Uterus (tissue), 4 donors: ENCODE results near the gene WSCD1. TPM values are rescaled to one million over a fixed set of nuclear protein-coding genes. Genes with fewer than 3 reads are reported as not detected.

Experiments used
- DNase-seq, 2 donors: peaks; one replicate each; pipeline ENCODE4 v3.0.0-alpha.2; 2019 to 2020
- H3K27ac ChIP-seq, 2 donors: fragments of 200-600 bp; sonication (generic); 1 replicate in 1 of 2; 2 replicates in 1 of 2; pipeline ENCODE4 v1.5.1; 2016 to 2018
- H3K27me3 ChIP-seq, 2 donors: fragments of 200-600 bp; sonication (generic); one replicate each; pipeline ENCODE4 v1.5.1; 2018 to 2019; ENCODE audit warnings: control low read depth in 1 of 2
- H3K36me3 ChIP-seq, 2 donors: fragments of 200-600 bp; sonication (generic); one replicate each; pipeline ENCODE4 v1.5.1; 2019; ENCODE audit warnings: control low read depth in 1 of 2
- H3K4me1 ChIP-seq, 2 donors: fragments of 200-600 bp; sonication (generic); one replicate each; pipeline ENCODE4 v1.5.1; 2018 to 2019; ENCODE audit warnings: control low read depth in 1 of 2
- H3K4me3 ChIP-seq, 2 donors: fragments of 200-600 bp; sonication (generic); 1 replicate in 1 of 2; 2 replicates in 1 of 2; pipeline ENCODE4 v1.5.1; 2018 to 2019; ENCODE audit warnings: mild to moderate bottlenecking in 1 of 2
- H3K9me3 ChIP-seq, 2 donors: fragments of 200-600 bp; sonication (generic); one replicate each; pipeline ENCODE4 v1.5.1; 2019; ENCODE audit warnings: control low read depth in 1 of 2
- CTCF ChIP-seq, 4 experiments: fragments of 200-600 bp in 2 of 4; fragments of 450-650 bp in 2 of 4; sonication (generic) in 2 of 4; IDR thresholded peaks; one replicate each; pipeline ENCODE4 v1.5.1; 2016 to 2019; ENCODE audit warnings: antibody characterized with exemption in 4 of 4, mild to moderate bottlenecking in 2 of 4, moderate library complexity in 1 of 4
- POLR2A ChIP-seq, 2 donors: fragments of 450-650 bp; IDR thresholded peaks; one replicate each; pipeline ENCODE4 v1.6.1; 2016; ENCODE audit warnings: antibody characterized with exemption in 2 of 2, mild to moderate bottlenecking in 1 of 2, moderate library complexity in 1 of 2
- intact Hi-C: fragments of 100-400 bp; cut with DNase I; formaldehyde crosslinking; loops from one replicate; pipeline ENCODE4 v1.15.1; 2023; ENCODE audit warnings: low total_unique reads
- total RNA-seq, 4 donors: library from RNA; depleted of rRNA in 3 of 4; stranded (reverse); fragments of >200 nt in 3 of 4; gene quantifications; one replicate each; pipeline versions ENCODE4 v1.1.0 to v1.2.4, GENCODE V29; 2014 to 2023
- donor health status: DM: yes; HTN: yes; CAD: no.

Gene WSCD1
- total RNA-seq, 4 donors from 2014 or later: 3.8 to 12.7 (median 6.6) TPM

GRCh38 chr17:6077752-6078151 lies 7.6 kb downstream of the WSCD1 start:
- Histone ChIP-seq H3K4me3 (no peak overlapping the region), H3K9me3 (no peaks in the 10 kb centered on the region), H3K36me3 (no peaks in the 10 kb centered on the region), H3K27me3 (no peaks in the 10 kb centered on the region), H3K4me1 (no peaks in the 10 kb centered on the region), H3K27ac (no peak overlapping the region)
- DNase-seq: no peak
- TF ChIP-seq CTCF (IDR thresholded peaks at IDR 0.05): no peak
- TF ChIP-seq POLR2A (IDR thresholded peaks at IDR 0.05): no peak
- intact Hi-C loops: no loop called here

- TF ChIP-seq CTCF (IDR thresholded peaks at IDR 0.05) (no peak), POLR2A (IDR thresholded peaks at IDR 0.05) (no peak)
- no peaks in the 10 kb centered on the region for H3K4me1 ChIP-seq
- H3K9me3 ChIP-seq: no peaks in the 10 kb centered on the region
- H3K36me3 ChIP-seq: no peaks in the 10 kb centered on the region
- no peak overlapping the region for H3K4me3 ChIP-seq
- intact Hi-C loops: no loop called here
- H3K27me3 ChIP-seq: no peaks in the 10 kb centered on the region
- no peak for DNase-seq
- H3K27ac ChIP-seq: no peak overlapping the region
These were observed 8.3 kb downstream of the WSCD1 start for GRCh38 chr17:6078458-6078871.

- intact Hi-C loops: no loop called here
- DNase-seq: no peak
- no peaks in the 10 kb centered on the region for H3K4me1 ChIP-seq
- no peaks in the 10 kb centered on the region for H3K9me3 ChIP-seq
- no peak overlapping the region for H3K27ac ChIP-seq
- TF ChIP-seq CTCF (IDR thresholded peaks at IDR 0.05) (no peak), POLR2A (IDR thresholded peaks at IDR 0.05) (no peak)
- H3K27me3 ChIP-seq: no peaks in the 10 kb centered on the region
- H3K4me3 ChIP-seq: no peak overlapping the region
- no peaks in the 10 kb centered on the region for H3K36me3 ChIP-seq
These were observed 9.1 kb downstream of the WSCD1 start for GRCh38 chr17:6079155-6079888.

- no peaks in the 10 kb centered on the region for H3K9me3 ChIP-seq
- TF ChIP-seq CTCF (IDR thresholded peaks at IDR 0.05): no peak
- no peaks in the 10 kb centered on the region for H3K27me3 ChIP-seq
- no peaks in the 10 kb centered on the region for H3K4me1 ChIP-seq
- H3K4me3 ChIP-seq: no peak overlapping the region
- no peaks in the 10 kb centered on the region for H3K36me3 ChIP-seq
- no peak for DNase-seq
- H3K27ac ChIP-seq: no peak overlapping the region
- intact Hi-C loops: no loop called here
These were observed 9.8 kb downstream of the WSCD1 start for GRCh38 chr17:6079960-6080359.

GRCh38 chr17:6080711-6081430 lies 10.7 kb downstream of the WSCD1 start:
- DNase-seq: no peak
- intact Hi-C loops: no loop called here
- H3K27me3 ChIP-seq: no peaks in the 10 kb centered on the region
- no peak overlapping the region for H3K27ac ChIP-seq
- no peaks in the 10 kb centered on the region for H3K9me3 ChIP-seq
- H3K36me3 ChIP-seq: no peaks in the 10 kb centered on the region
- H3K4me3 ChIP-seq: no peak overlapping the region
- no peaks in the 10 kb centered on the region for H3K4me1 ChIP-seq
- TF ChIP-seq CTCF (IDR thresholded peaks at IDR 0.05) (no peak), POLR2A (IDR thresholded peaks at IDR 0.05) (no peak)
